ENCODE data around the gene SLC15A1.

SLC15A1 gene

DNA sequence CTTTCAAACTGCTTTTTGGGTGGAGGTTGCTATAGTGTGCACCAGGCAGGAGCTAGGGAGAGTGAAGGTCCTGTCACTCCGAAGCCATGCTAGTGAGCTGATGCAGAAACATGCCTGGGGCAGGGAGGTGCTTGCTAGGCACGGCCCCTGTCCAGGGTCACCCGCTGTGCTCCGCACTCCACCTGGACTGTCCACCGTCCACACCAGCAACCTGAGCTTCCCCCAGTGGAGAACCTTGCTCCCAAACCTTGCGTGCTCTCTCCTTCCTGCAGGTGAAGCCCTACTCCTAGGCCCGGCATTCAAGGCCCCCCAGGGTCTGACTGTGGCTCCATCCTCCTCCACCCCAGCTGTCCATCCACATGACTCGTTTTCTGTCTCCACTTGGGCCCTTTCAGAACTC, 12.3 kb downstream of the SLC15A1 start:
- Histone ChIP-seq H3K4me3 (replicated peaks; ENCODE audit: low read depth, low read length) (no peak overlapping the region), H3K36me3 (ENCODE audit: control insufficient read depth, insufficient read depth, low read length) (no peaks in the 10 kb centered on the region), H3K27me3 (replicated peaks; ENCODE audit: control insufficient read depth, insufficient read depth, low read length) (no peaks in the 10 kb centered on the region)
- DNase-seq (ENCODE audit: extremely low read depth, insufficient read length): no peak
- no peak for TF ChIP-seq CTCF (IDR thresholded peaks at IDR 0.05; ENCODE audit: insufficient read depth, low read length, poor library complexity, severe bottlenecking)

DNA sequence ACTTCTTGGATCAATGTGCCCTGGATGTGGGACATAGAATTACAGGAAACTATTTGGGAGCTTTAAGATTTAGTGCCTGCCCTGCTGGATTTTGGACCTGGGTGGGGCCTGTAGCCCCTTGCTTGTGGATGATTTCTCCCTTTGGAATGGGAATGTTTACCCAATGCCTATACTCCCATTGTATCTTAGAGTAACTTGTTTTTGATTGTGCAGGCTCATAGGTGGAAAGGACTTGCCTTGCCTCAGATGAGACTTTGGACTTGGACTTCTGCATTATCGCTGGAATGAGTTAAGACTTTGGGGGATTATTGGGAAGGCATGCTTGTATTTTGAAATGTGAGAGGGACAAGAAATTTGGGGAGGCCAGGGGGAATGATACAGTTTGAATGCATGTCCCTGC, 13.5 kb downstream of the SLC15A1 start:
- no peak overlapping the region for H3K4me3 ChIP-seq (replicated peaks; ENCODE audit: low read depth, low read length)
- H3K27me3 ChIP-seq (replicated peaks; ENCODE audit: control insufficient read depth, insufficient read depth, low read length): no peaks in the 10 kb centered on the region
- H3K36me3 ChIP-seq (ENCODE audit: control insufficient read depth, insufficient read depth, low read length): no peaks in the 10 kb centered on the region
- no peak for TF ChIP-seq CTCF (IDR thresholded peaks at IDR 0.05; ENCODE audit: insufficient read depth, low read length, poor library complexity, severe bottlenecking)
- DNase-seq (ENCODE audit: extremely low read depth, insufficient read length): no peak

DNA sequence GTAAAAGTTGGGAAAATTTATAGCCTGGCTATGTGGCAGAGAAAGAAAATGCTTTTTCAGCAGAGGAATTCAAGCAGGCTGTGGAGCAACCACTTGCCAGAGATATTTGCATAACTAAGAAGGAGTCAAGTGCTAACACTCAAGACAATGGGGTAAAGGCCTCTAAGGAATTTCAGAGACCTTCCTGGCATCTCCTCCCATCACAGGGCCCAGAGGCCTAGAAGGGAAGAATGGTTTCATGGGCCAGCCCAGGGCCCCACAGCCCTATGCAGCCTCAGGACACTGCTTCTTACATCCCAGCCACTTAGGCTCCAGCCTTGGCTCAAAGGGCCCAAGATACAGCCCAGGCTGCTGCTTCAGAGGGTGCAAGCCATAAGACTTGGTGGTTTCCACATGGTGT, 14.3 kb downstream of the SLC15A1 start:
- Histone ChIP-seq H3K36me3 (ENCODE audit: control insufficient read depth, insufficient read depth, low read length) (no peaks in the 10 kb centered on the region), H3K4me3 (replicated peaks; ENCODE audit: low read depth, low read length) (no peak overlapping the region), H3K27me3 (replicated peaks; ENCODE audit: control insufficient read depth, insufficient read depth, low read length) (no peaks in the 10 kb centered on the region)
- no peak for DNase-seq (ENCODE audit: extremely low read depth, insufficient read length)
- no peak for TF ChIP-seq CTCF (IDR thresholded peaks at IDR 0.05; ENCODE audit: insufficient read depth, low read length, poor library complexity, severe bottlenecking)

- H3K4me3 ChIP-seq (replicated peaks; ENCODE audit: low read depth, low read length): no peak overlapping the region
- TF ChIP-seq CTCF (IDR thresholded peaks at IDR 0.05; ENCODE audit: insufficient read depth, low read length, poor library complexity, severe bottlenecking): no peak
- DNase-seq (ENCODE audit: extremely low read depth, insufficient read length): no peak
- no peaks in the 10 kb centered on the region for H3K36me3 ChIP-seq (ENCODE audit: control insufficient read depth, insufficient read depth, low read length)
- H3K27me3 ChIP-seq (replicated peaks; ENCODE audit: control insufficient read depth, insufficient read depth, low read length): no peaks in the 10 kb centered on the region
Measured at GRCh38 chr13:98731925-98732324, 20.5 kb downstream of the SLC15A1 start.

GRCh38 chr13:98731038-98731437, 21.4 kb downstream of the SLC15A1 start:
- no peak for DNase-seq (ENCODE audit: extremely low read depth, insufficient read length)
- Histone ChIP-seq H3K4me3 (replicated peaks; ENCODE audit: low read depth, low read length) (no peak overlapping the region), H3K36me3 (ENCODE audit: control insufficient read depth, insufficient read depth, low read length) (no peaks in the 10 kb centered on the region), H3K27me3 (replicated peaks; ENCODE audit: control insufficient read depth, insufficient read depth, low read length) (no peaks in the 10 kb centered on the region)
- no peak for TF ChIP-seq CTCF (IDR thresholded peaks at IDR 0.05; ENCODE audit: insufficient read depth, low read length, poor library complexity, severe bottlenecking)

GRCh38 chr13:98730441-98730840, 22.0 kb downstream of the SLC15A1 start:
- no peak for DNase-seq (ENCODE audit: extremely low read depth, insufficient read length)
- H3K4me3 ChIP-seq (replicated peaks; ENCODE audit: low read depth, low read length): no peak overlapping the region
- H3K27me3 ChIP-seq (replicated peaks; ENCODE audit: control insufficient read depth, insufficient read depth, low read length): no peaks in the 10 kb centered on the region
- no peaks in the 10 kb centered on the region for H3K36me3 ChIP-seq (ENCODE audit: control insufficient read depth, insufficient read depth, low read length)
- no peak for TF ChIP-seq CTCF (IDR thresholded peaks at IDR 0.05; ENCODE audit: insufficient read depth, low read length, poor library complexity, severe bottlenecking)

All from GM06990 (cell line).